GM21723 (cell line): Measurements from ENCODE around the gene DENR.
"Not testable (repeated sequence)": the region's sequence is repeated elsewhere in the genome, so short reads cannot be mapped to it uniquely, and the experiment has no call there.

Experiments
- ATAC-seq: cut with Tn5 transposase; IDR thresholded peaks from one replicate; pipeline ENCODE4 v1.9.1; 2021; ENCODE audit warnings: mild to moderate bottlenecking, moderate library complexity; ENCODE audit not compliant: unreplicated experiment

DENR gene

GRCh38 chr12:122738571-122738970, 14.1 kb upstream of the DENR start:
- ATAC-seq: no peak

- no peak for ATAC-seq
These were observed 12.3 kb upstream of the DENR start for GRCh38 chr12:122740351-122740750.

GRCh38 chr12:122743895-122744525, 8.6 kb upstream of the DENR start:
- no peak for ATAC-seq

- ATAC-seq: no peak
These were observed 5.1 kb upstream of the DENR start for GRCh38 chr12:122747224-122748135.

GRCh38 chr12:122749569-122750332, 2.9 kb upstream of the DENR start:
- ATAC-seq: no peak

- ATAC-seq: not testable (repeated sequence)
These were observed 1.7 kb upstream of the DENR start for GRCh38 chr12:122750781-122751515.

- no peak for ATAC-seq
These were observed 661 bp downstream of the DENR start for GRCh38 chr12:122753319-122753650.

GRCh38 chr12:122754790-122755189, 2.2 kb downstream of the DENR start:
- no peak for ATAC-seq

- no peak for ATAC-seq
These were observed 4.9 kb downstream of the DENR start for GRCh38 chr12:122757568-122757967.

GRCh38 chr12:122785503-122785902, 32.9 kb downstream of the DENR start:
- ATAC-seq: no peak

GRCh38 chr12:122788387-122788786, 35.8 kb downstream of the DENR start:
- ATAC-seq: no peak

- ATAC-seq: no peak
These were observed 37.0 kb downstream of the DENR start for GRCh38 chr12:122789637-122790036.

- ATAC-seq: no peak
These were observed 37.9 kb downstream of the DENR start for GRCh38 chr12:122790393-122791075.

GRCh38 chr12:122793685-122794106, 41.1 kb downstream of the DENR start:
- ATAC-seq: no peak

- ATAC-seq: no peak
These were observed 43.2 kb downstream of the DENR start for GRCh38 chr12:122795807-122796206.

- no peak for ATAC-seq
These were observed 47.1 kb downstream of the DENR start for GRCh38 chr12:122799641-122800243.

GRCh38 chr12:122803937-122804336, 51.3 kb downstream of the DENR start:
- ATAC-seq: no peak

- ATAC-seq: not testable (repeated sequence)
These were observed 52.3 kb downstream of the DENR start for GRCh38 chr12:122804957-122805356.

GRCh38 chr12:122807651-122808050, 55.0 kb downstream of the DENR start:
- ATAC-seq: no peak

- ATAC-seq: no peak
These were observed 59.2 kb downstream of the DENR start for GRCh38 chr12:122811777-122812176.
